ENCODE measurements around the gene SERPINA9.
"Not testable (repeated sequence)": the region's sequence is repeated elsewhere in the genome, so short reads cannot be mapped to it uniquely, and the experiment has no call there.

The SERPINA9 gene, protein sequence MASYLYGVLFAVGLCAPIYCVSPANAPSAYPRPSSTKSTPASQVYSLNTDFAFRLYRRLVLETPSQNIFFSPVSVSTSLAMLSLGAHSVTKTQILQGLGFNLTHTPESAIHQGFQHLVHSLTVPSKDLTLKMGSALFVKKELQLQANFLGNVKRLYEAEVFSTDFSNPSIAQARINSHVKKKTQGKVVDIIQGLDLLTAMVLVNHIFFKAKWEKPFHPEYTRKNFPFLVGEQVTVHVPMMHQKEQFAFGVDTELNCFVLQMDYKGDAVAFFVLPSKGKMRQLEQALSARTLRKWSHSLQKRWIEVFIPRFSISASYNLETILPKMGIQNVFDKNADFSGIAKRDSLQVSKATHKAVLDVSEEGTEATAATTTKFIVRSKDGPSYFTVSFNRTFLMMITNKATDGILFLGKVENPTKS

DNA sequence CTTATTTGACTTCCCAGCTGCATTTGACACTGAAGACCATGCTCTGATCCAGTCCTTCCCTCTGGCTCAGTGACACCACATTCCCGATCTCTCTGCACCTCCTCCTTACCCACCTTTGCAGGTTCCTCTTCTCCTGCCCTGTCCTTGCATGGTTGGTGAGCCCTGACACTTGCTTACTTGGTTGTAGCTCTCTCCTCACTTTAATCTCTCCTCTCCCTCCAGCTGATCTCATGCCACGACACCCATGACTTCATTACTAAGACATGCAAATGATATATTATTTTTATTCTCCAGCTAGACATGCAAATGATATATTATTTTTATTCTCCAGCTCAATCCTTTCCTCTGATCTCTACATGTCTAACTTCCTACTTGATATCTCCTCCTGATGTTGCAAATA, at the start of gene SERPINA9:
SERPINA9 (minus strand) TSS at position 175 of the 400 bp plus-strand sequence. CDS start 6,357 bp downstream, outside the sequence.
- no peak for DNase-seq

DNA sequence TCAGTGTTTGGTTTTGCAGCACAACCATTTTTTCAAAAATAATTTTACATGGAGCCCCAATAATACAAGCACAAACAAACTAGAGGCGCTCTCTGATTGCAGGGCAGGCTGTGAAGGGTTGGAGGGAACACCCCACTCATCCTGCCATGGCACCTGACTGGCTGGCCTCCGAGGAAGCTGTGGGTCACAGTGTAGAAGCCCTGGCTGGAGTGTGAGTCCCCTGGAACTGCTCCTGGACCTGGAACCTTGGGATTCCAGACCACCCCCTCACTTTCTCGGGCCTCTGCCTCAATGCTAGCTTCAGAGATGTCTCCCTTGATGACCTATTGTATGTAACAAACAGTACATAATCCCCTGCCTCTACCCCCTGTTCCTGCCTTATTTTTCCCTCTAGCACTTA, 48.1 kb upstream of the SERPINA9 start:
- DNase-seq: no peak

DNA sequence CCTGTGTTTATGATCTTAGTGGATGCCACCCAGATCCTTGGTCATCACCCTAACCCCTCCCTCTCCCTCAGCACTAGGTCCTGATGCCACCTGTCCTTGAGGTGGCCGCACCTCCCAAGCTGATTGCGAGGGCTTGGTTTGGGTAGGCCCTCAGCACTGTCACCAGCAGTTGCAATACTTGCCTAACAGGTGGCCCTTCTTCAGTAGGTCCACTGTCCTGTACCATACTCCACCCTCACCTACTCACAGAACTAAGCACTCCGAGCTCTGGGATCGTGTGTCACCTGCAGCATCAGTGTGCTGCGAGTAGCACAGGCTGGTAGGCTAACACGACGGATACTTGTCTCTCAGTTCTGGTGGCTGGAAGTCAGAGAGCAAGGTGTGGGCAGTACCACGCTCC, 47.3 kb upstream of the SERPINA9 start:
- no peak for DNase-seq

DNA sequence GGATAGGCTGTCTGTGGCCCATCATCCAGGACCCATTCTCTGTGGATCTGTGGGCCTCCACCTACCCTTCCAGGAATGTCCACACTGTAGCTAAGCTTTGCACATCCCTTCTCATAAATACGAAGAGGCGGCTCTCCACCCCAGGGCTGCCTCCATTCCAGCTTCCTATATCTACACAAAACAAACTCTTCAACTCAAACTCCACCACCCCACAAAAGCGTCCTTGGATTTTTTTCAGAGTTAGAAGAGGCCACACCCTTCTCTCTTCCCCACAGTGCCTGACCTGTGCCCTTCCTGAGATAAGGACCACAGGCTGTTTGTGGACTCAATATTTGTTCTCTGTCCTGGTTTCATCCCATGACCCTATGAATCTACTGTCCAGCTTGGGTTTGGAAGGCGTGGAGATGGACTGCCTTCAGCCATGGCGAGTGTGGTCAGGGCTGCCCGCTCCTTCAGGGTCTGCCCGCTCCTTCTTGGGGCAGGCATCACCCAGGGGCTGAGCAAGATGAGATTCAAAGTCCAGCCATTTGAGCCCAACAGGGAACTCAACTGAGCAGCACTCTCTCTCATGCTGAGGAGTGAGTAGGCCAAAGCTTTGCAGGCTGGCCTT, 46.2 kb upstream of the SERPINA9 start:
- no peak for DNase-seq

DNA sequence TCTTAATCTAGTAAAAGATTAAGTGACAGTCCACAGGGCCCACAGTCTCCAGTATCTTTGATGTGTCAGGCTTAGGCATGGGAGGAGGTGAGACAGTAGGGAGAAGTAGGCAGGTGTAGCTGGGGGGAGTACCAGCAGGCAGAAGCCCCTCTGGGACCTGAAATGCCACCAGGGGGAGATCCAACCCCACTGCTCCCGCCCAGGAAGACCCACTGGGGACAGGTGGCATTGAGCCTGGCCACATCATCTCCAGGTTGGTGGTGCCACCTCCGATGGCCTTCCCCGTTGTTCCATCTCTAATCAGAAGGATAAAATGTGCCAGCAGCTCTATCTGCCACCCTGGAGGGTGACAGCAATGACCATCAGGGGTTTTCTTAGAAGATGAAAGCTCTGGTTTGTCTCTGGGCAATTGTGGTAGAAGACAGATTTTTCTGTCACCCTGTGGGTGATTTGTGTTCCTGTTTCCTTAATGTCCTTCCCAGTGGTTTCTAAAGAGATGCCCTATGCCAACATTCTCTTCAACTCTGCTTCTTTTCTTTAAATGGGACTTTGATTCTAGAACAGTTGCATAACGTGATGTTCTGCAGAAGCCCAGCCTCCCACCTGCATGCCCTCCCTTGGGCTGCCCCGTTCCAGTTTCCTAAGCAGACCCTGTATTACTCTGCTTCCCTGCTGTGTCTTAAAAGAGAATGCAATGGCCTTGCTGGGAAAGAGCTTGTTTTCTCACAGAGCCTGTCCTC, 45.5 kb upstream of the SERPINA9 start:
- no peak for DNase-seq

DNA sequence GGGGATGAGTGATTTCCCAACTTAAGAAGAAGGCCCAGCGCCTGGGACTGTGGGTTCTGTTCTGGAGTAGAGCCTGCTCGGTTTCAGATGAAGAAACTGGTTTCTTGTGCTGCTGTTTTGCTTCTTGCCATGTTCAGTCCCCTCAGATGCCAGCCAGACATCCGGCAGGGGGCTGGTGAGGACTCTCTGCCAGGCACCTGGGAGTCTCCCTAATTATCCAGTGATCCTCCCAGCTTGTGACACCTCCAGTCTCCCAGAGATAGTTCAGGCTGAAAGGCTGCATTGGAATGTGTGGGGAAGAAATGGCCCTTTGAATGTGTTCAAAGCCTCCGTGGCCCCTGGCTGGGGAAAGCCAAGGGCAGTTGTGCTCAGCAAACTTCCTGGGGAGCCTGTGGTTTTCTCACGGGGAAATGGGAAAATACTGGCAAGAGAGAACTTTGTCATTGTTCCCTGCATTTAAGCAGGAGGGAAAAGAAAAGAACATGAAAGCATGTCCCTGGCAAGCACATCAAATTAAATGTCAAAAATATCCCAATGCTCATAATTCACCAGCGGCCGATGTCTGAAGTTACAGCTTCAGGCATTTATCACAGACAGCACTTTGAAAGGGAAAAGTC, 41.8 kb upstream of the SERPINA9 start:
- no peak for DNase-seq

DNA sequence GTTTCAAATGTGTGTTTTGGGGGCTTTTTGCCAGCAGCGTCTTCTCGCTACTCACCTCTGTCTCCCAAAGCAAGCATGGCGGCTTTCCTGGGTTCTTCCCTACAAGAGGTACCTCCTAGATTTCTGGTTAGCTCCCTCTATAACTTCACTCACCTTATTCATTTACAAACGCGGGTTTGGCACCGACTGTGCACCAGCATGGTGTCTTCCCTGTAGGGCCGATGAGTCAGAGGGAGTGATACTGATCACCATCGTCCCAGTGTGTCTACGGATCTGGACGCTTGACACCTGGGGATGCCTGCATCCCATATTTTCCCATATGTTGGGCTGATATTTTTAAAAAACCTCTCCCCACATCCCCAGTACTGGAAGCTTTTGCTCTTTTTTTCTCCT, 41.2 kb upstream of the SERPINA9 start:
- DNase-seq: no peak

DNA sequence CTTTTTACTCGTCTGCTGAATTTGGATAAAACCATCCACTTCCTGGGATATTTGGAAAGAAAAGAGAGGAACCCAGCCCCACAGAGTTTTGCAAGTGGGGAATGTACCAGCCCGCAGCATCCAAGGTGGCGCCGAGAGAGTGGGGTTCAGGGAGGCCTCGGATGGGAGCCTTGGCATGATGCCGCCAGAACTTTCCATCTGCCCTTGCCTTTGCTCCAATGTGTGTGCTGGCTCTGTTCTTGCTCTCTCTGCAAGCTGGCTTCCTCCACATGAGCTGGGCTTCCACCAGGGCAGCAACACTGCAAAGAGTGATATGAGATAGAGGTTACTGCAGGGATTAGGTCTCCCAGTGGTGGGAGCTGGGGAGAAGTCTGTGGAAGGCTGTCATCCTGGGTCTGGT, 39.9 kb upstream of the SERPINA9 start:
- no peak for DNase-seq

DNA sequence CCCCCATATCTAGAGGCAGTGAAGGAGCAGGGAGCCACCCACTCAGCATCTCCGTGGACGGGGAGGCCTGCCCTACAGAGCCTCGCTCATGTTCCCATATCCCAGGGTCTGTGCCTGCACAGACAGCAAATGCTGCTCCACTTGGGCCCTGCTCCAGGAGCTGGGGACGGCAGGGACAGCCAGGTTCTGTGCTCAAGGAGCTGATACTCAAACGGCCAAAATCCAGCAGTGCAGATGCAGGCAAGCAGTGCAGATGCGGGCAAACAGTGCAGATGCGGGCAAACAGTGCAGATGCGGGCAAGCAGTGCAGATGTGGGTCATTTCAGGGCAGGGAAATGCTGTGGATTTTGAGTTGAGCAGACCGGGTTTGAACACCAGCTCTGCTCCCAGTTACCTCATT, 39.4 kb upstream of the SERPINA9 start:
- no peak for DNase-seq

DNA sequence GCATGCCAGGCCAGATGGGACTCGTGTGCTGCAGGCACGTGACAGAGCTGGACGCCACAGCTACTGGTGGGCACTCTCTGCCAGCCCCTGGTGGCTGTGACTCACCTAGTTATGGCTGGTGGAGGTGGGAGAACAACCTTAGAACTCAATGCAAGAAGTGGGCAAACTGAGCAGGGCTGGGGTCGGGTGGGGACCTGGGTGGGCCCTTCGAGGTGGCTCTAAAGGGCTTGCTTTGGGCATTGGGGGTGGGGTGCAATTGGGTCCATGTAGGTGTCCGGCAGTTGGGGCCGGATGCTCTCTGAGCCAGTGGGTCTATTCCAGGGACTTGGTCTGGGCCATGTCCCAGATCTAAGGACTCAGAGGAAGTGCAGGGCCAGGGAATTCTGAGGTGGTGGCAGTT, 38.4 kb upstream of the SERPINA9 start:
- DNase-seq: no peak

DNA sequence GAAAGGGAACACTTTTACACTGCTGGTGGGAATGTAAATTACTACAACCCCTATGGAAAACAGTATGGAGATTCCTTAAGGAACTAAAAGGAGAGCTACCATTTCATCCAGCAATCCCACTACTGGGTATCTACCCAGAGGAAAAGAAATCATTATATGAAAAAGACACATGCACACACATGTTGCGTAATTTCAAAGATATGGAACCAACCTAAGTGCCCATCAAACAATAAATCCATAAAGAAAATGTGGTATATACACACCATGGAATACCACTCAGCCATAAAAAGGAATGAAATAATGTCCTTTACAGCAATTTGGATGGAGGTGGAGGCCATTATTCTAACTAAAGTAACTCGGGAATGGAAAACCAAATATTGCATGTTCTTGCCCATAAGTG, 34.5 kb upstream of the SERPINA9 start:
- not testable (repeated sequence) for DNase-seq

DNA sequence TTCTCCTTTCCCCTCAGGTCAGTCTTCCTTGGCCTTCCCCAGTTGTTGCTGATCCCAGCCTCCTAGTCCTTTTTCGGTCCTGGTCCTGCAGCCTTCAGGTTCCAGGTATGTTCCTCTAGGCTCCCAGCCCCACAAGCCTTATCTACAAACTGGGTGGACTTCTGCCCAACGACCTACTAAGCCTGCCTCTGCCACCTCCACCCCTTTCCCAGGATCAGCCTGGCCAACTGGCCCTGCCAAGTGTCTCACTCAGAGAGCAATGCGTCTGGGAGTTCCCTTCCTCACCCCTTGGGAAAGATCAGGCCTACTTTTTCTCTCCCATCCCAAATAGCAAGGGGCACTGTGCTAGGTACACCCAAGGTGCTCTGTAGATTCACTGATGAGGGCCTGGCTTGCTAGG, 33.4 kb upstream of the SERPINA9 start, which contains the start of gene SERPINA12:
SERPINA12 (minus strand) TSS at position 114 of the 400 bp plus-strand sequence. CDS start 11,072 bp downstream, outside the sequence.
- DNase-seq: no peak

DNA sequence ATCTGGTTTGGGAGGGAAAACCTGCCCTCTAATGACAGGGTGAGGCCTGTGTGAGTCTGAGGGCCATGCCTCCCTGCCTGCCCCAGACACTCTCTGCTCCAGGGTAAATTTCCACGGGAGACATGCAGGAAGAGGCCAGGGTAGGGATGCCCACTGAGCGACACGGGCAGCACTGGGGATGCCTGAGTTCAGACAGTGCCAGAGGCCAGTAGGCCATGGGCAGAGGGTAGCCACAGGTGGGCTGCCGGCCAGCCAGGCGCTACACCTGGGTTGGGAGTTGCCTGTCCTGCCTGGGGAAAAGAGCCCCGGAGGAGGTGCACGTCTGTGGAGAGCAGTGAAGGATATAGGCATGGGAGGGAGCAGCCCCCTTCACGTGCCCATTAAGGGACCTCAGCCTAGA, 29.6 kb upstream of the SERPINA9 start:
- no peak for DNase-seq

DNA sequence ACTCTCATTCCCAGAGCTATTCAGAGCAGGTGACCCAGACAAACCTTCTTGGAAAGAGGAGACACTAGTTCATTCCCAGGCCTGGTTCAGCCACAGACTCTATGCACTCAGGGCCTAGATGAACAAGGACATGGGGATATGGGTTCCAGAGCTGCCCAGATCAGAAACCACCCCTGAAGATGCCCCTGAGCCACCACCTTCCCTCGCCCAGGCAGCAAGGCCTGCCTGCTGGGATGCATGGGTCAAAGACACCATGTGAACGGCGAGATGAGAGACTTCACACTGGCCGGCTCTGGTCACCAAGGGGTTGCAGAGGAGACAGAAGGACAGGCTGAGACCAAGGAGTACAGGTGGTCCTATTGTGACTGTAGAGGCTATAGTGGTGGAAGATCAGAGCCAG, 29.2 kb upstream of the SERPINA9 start:
- no peak for DNase-seq

DNA sequence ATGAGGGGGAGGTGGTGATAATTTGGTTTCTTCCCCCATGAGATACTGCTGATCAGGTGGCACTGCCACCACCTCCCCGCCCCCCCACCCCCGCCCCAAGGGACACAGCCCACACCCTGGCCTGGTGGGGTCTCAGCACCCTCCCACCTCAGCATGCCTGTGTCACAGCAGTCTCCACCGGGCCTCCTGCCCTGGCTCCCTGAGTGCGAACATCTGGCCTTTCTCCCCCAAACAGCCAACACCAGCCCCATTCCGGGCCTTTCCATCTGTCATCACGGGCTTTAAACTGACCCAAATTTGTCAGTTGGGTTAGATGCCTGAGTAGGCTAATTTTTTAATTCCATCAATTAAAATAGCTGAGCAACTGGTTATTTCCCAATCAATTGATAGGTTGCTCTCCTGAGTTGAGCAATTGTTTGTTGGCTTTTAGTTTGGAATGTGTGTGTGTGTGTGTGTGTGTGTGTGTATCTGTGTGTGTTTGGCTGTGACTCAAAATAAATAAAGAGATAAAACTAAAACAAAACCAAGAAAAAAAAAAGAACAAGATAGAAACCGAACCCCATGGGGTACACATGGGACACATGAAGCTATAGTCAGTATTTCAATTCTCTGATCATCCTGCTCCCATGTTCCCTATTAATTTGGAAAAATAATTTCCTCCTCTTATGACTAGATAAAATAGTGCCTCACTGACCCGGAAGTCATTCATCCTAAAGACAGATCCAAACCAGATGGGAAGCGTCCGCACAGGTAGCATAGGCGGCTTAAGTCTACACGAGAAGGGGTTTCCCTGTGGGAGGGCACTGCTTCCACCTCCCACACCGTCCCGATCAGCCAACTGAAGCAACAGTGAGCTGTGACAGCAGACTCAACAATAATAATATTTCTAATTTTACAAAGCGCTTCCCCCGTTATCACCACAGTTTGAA, 25.9 kb upstream of the SERPINA9 start:
- DNase-seq: no peak

DNA sequence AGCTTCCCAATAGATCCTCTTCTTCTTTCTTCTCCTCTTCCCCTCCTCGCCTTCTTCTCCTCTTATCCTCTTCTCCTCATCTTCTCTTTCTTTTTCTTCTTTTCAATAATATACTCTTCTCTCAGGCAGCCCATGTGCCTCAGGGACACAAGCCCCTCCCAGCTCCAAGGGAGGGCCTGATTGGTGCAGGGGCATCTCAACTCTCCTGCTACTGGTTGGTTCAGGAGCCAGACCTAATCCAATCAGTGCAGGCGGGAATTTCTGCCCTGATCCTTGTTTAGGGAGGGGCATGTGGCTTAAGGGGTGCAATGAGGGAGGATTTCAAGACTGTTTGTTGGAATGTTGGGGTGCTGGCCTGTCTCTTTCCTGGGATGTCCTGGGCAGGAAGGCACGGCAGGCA, 24.3 kb upstream of the SERPINA9 start:
- no peak for DNase-seq

DNA sequence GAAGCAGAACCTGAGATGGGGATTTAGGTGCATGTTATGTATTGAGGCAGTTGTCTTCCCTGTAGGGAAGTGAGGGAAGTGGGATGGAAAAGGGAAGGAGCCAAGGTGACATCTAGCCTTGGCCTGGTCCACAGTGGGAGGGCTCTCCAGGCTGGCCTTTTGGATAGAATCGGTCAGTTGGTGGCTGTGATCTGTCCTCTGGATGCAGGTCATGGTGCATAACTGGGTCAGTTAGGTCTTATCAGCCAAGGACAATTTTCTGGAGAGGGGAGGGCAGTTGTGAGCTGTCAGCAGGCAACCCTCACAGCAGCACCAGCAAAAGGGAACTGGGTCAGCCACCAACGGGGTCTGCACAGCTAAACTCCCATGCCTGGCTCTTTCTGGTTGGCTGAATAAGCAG, 23.7 kb upstream of the SERPINA9 start:
- DNase-seq: no peak

DNA sequence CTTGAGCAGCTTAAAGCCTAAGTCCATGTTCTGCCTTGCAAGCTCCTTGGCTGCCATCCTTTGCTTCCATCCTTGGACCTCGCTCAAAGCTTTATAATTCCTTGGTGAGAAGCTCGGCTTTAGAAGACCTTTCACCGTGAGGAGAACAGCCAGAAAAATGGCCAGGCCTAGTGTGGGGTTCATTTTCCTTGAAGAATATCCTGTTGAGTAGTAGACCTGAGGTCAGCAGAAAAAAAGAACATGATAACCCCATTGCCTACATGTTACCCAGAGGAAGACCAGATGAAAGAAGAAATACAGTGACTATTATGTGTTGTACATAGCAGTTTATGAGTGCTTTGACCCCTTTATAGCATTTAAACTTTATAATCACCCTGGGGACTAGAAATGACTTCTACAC, 22.2 kb upstream of the SERPINA9 start:
- DNase-seq: no peak

DNA sequence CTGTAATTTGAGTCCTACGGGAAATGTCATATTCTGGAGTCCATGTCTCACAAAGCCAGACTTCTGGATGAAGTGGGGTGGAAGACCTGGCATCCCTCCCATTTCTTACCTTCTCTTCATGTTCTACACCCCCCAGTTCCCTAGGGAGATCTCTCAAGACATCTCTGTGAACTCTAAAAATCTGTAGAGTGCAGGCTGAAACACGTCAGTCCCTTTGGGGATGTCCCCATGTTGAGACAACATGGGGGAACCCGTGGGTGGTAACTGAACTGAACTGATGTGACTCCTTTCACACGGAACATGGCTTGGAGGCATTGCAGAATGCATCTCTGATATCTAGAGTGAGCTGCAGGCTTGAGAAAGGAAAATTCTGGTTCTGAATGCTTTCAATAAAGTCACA, 18.1 kb upstream of the SERPINA9 start:
- no peak for DNase-seq

DNA sequence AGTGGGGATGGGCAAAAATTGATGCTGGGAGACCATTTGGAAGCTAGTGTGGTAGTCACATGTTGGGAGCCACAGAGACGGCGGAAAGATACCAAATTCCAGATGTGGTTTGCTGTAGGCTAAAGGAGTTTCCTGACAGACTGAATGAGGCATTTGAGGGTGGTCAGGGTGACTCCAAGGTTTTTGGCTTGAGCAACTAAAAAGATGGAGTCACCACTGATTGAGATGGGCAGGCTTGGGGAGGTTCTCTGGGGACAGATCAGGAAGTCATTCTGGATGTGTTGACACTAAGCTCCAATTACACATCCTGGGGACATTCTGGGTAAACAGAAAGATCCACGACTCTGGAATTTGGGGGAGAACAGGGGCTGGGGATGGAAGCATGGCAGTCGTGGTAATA, 15.5 kb upstream of the SERPINA9 start:
- no peak for DNase-seq

DNA sequence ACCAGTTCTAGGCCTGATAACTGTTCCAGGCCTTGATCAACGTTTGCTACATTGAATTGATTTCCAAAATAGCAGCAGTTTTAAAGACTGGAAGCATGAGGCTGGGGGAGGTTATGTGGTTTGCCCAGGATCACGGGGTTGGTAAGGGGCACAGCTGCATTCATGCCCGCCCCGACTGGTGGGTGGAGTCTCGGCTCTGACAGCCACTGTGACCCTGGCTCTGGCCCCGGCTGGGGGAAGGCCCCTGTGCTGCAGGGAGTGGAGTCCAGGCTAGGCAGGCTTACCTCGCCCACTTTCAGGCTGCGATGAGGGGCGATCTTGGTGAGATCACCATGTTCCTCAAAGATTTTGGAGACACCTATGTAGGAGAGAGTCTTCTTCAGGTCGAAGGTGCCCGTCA, 13.3 kb upstream of the SERPINA9 start:
- DNase-seq: no peak

DNA sequence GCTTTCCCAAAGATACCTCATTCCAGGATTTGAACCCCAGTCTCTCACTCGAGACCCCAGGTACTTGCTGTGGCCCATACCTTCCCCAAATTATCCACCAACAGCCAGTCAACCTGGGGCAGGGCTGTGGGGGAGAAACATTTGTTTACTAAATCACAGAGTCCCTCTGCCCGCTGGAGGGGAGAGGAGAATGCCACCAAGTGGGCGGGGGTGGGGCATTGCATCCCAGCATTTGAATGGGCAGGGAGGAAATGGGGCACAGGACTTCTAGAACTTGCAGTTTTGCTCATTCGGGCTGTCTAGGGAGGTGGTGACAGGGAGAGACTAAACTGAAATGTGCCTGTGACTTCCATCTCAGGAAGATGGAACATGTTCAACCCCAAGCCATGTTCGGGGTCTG, 10.9 kb upstream of the SERPINA9 start:
- no peak for DNase-seq

Measured in NCI-H2081 treated with DMSO at 0.1 percent for 48 hours (cell line).